Stimulated activated CD4-positive, alpha-beta T cell treated with anti-CD3 and anti-CD28 coated beads, TNF-alpha, amount 100 ng/mL, for 4 hours (primary cell): Measurements from ENCODE around the gene UGT3A2.

Experiments
- DNase-seq, 3 experiments: peaks; one replicate each; pipeline ENCODE4 v3.0.0-alpha.2; 2020; ENCODE audit warnings: low read depth in 3 of 3

Gene UGT3A2

DNA sequence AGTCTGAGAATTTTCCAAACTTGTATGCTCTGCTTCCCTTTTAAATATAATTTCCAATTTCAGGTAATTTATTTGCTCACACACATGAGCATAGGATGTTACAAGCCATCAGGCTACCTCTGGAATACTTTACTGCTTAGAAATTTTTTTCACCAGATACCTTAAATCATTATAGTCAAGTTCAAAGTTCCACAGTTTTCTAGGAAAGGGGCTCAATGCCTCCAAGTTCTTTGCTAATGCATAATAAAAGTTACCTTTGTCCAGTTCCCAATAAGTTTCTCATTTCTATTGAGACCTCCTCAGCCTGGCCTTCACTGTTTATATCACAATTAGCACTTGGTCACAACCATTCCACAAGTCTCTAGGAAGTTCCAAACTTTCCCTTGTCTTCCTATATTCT, 59.3 kb downstream of the UGT3A2 start:
- no peak for DNase-seq

DNA sequence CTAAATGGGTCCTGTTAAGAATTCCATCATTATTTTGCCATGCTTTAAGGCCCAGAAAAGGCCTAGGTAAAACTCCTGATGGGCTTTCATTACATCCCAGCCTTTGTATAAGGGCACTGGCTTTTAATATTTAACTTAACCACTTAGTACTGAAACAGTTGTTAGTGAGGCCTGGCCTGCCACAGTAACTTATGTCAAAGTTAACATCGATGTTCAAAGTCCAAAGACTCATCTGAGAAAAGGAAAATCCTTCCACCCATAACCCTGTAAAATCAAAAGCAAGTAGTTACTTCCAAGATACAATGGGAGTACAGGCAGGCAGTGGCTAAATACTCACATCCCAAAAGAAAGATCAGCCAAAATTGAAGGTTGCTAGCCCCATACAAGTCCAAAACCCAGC, 60.5 kb downstream of the UGT3A2 start:
- DNase-seq = no peak

DNA sequence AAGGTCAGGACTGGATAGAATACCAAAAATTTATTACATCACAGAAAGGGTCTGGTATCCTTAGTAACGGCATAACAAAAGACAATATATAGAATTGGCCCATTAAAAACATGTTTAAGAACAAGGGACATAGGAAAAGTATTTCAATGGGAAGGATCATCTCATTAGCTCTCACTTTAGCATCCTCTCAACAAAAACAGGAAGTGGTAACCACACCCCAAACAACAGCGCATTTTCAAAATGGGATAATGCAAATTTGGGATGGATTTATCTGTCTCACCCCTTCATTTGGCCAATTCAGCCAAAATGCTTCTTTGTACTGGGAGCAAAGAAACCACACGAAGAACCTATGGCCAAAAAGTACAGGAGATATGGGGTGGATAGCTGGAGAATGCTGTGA, 65.7 kb downstream of the UGT3A2 start:
- no peak for DNase-seq

DNA sequence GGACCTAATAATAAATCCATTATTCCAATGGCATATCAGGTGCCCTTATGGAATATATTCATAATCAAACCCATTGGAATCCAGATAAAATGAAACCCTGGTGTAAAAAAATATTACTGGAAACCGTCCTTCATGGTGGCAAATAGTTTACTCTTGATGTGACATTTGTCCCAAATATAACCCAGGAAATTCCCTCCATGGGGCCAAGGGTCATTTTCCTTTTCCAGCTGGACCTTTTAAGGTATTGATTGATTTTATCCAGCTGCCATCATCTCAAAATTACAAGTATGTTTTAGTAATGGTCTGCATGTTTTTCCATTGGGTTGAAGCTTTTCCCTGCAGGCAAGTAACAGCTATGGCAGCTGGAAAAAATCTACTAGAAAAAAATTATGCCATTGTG, 67.1 kb downstream of the UGT3A2 start:
- no peak for DNase-seq

DNA sequence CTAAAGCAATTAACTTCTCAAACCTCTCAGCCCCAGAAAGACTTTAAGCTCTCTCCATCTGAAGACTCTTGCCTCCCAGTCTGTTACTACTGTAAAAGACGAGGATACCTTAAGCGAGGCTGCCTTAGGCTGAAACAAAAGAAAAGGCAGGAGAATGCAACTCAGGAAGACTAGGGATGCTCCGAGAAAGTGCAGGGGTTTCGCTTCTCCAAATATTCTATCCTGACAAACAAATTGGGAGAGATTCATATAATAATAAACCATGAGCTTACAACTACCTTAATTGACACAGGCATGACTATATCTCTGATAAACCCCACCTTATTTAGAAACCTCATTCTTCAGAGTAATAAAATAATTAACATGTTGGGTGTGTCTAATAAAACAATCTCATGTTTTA, 70.6 kb downstream of the UGT3A2 start:
- no peak for DNase-seq

DNA sequence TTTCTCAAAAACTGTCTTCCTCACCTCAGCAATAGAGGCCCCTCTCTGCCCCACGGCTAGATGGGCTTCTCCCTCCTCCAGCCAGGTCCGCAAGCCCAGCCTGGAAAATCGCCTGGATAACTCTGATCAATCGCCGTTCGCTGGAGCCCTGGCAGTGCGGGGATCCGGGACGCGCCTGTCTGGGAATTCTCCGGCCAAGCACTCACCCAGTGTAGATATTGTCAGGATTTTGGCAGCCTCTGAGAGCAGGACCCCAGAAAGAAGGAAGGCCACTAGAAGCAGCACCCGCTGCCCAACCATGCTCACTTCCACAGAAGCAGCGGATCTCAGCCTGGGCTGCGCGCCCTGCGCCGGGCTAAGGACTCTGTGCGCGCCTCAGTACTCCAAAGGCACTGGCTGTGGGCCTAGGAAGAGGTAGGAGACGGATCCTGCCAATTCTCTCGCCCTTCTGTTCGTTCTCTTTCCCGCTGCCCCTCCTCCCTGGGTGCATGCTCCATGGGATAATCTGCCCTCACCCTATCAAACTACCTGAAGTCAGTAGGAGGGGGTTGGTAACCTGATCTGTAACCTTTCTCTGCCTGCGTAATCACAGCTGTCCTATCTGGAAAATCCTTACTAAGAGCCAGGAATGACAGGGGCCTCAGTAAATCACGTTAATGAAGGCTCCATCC, 75.6 kb downstream of the UGT3A2 start, which contains the start of gene UGT3A1:
Gene UGT3A1 (minus strand): TSS at position 450 of the 671 bp plus-strand sequence. CDS start 150 bp downstream, at position 300.
- DNase-seq = no peak

DNA sequence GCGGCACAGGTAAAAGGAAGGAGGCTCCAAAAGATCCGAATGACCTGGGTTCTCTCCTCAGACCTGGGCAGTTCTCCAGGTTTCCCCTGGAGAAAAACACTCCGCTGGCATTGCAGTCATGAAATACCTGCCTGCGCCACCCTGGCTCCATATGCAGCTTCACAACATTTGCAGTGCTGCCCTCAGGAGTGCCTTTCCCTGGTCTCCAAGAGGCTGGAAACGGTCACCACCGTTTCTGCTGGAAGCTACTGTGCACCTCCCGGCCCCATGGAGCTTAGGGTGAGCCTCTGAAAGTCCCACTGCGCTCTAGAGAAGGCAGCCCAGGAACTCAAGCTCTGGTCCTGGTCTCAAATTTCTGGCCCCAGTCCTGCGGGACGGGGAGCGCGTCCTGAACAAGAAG, 76.2 kb downstream of the UGT3A2 start:
- DNase-seq = no peak

DNA sequence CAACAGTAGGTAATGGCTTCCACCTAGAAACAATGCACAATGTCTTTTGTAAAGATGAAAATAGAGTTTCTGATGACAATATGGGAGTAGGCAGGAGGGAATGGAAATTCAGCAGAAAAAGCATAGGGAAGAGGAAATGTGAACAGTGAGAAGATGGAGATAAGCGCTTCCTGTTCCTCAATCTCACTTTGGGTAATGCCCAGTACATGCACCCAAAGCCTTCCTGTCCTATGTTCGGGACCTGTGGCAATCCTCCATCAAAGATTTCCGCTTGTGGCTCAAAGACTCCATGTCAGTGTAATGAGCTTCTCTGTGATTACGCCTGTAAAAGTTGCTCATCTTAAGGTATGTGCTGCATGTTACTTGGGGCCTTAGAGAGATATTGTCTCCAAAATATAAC, 78.2 kb downstream of the UGT3A2 start:
- no peak for DNase-seq

DNA sequence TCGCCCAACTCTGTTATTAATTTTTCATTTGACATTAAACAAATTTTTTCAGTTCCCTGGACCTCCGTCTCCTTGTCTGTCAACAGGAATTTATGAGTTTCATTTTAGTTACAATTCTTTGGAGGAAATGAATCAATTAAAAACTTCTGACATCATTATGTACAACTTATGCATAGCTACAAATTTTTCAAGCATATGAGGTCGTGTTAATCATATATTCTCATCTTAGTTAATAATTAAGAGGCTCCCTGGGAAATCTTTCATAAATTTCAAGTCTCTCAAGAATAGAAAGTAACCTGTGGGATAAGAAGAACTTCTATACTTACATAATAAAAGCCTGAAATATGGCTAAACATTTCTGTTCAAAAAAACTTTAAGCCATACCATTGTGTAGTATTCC, 78.9 kb downstream of the UGT3A2 start:
- DNase-seq = no peak
